Progenitor cell of endocrine pancreas (in vitro differentiated cells): Measurements from ENCODE around the gene STK24. TPM values are rescaled to one million over a fixed set of nuclear protein-coding genes. Genes with fewer than 3 reads are reported as not detected.

Experiments used
- DNase-seq: peaks from one replicate; pipeline ENCODE4 v3.0.0; 2021; ENCODE audit warnings: low spot score; ENCODE audit not compliant: unreplicated experiment
- H3K27ac Mint-ChIP-seq: 2 replicates; pipeline ENCODE4 v1.8.0; 2021; ENCODE audit warnings: mild to moderate bottlenecking, moderate library complexity, mixed read lengths
- H3K27me3 Mint-ChIP-seq: 2 replicates; pipeline ENCODE4 v1.8.0; 2021; ENCODE audit warnings: mixed read lengths
- H3K36me3 Mint-ChIP-seq: 2 replicates; pipeline ENCODE4 v1.8.0; 2022; ENCODE audit warnings: mixed read lengths; ENCODE audit not compliant: insufficient read depth
- H3K4me1 Mint-ChIP-seq: 2 replicates; pipeline ENCODE4 v1.8.0; 2021; ENCODE audit warnings: low read depth, mixed read lengths
- H3K4me3 Mint-ChIP-seq: 2 replicates; pipeline ENCODE4 v1.8.0; 2021; ENCODE audit warnings: low read depth, mild to moderate bottlenecking, moderate library complexity, mixed read lengths
- H3K9me3 Mint-ChIP-seq: 2 replicates; pipeline ENCODE4 v1.8.0; 2021; ENCODE audit warnings: low read depth, mixed read lengths
- CTCF ChIP-seq: fragments of 200-600 bp; sonication (generic); IDR thresholded peaks from one replicate; pipeline ENCODE4 v1.5.0; 2021; ENCODE audit warnings: antibody characterized with exemption, mild to moderate bottlenecking; ENCODE audit not compliant: unreplicated experiment
- total RNA-seq: library from RNA; stranded (reverse); gene quantifications from 2 replicates; pipeline ENCODE4 v1.2.1, GENCODE V29; 2021

Gene STK24
- total RNA-seq, 1 donor from 2014 or later: 113 TPM

- Mint-ChIP-seq H3K36me3 (no peaks in the 10 kb centered on the region), H3K4me1 (peaks cover 31% of the 10 kb centered on the region), H3K9me3 (no peaks in the 10 kb centered on the region), H3K4me3 (no peak overlapping the region), H3K27ac (peak overlapping the region; percentile 83), H3K27me3 (no peaks in the 10 kb centered on the region)
- no peak for DNase-seq
- no peak for TF ChIP-seq CTCF
Measured at GRCh38 chr13:98543378-98544103, 33.4 kb downstream of the STK24 start.

- Mint-ChIP-seq H3K36me3 (no peaks in the 10 kb centered on the region), H3K4me3 (no peak overlapping the region), H3K4me1 (peaks cover 27% of the 10 kb centered on the region), H3K27ac (peak overlapping the region; percentile 83), H3K27me3 (no peaks in the 10 kb centered on the region), H3K9me3 (no peaks in the 10 kb centered on the region)
- TF ChIP-seq CTCF: no peak
- no peak for DNase-seq
Measured at GRCh38 chr13:98542568-98543377, 34.1 kb downstream of the STK24 start.

GRCh38 chr13:98541701-98542203, 35.2 kb downstream of the STK24 start:
- Mint-ChIP-seq H3K36me3 (no peaks in the 10 kb centered on the region), H3K9me3 (no peaks in the 10 kb centered on the region), H3K27me3 (no peaks in the 10 kb centered on the region), H3K4me3 (no peak overlapping the region), H3K27ac (no peak overlapping the region), H3K4me1 (peaks cover 29% of the 10 kb centered on the region)
- no peak for TF ChIP-seq CTCF
- DNase-seq: no peak

- H3K4me1 Mint-ChIP-seq: peaks cover 28% of the 10 kb centered on the region
- no peaks in the 10 kb centered on the region for H3K9me3 Mint-ChIP-seq
- H3K36me3 Mint-ChIP-seq: no peaks in the 10 kb centered on the region
- DNase-seq: no peak
- no peaks in the 10 kb centered on the region for H3K27me3 Mint-ChIP-seq
- H3K27ac Mint-ChIP-seq: no peak overlapping the region
- H3K4me3 Mint-ChIP-seq: no peak overlapping the region
- no peak for TF ChIP-seq CTCF
Measured at GRCh38 chr13:98541191-98541590, 35.7 kb downstream of the STK24 start.

- Mint-ChIP-seq H3K4me1 (peaks cover 33% of the 10 kb centered on the region), H3K27ac (no peak overlapping the region), H3K9me3 (no peaks in the 10 kb centered on the region), H3K4me3 (no peak overlapping the region), H3K27me3 (no peaks in the 10 kb centered on the region), H3K36me3 (peaks cover 2% of the 10 kb centered on the region)
- no peak for DNase-seq
- TF ChIP-seq CTCF: no peak
Measured at GRCh38 chr13:98540476-98540875, 36.4 kb downstream of the STK24 start.
